Adipose tissue (tissue), 3 donors: ENCODE measurements around the gene PDGFA. TPM values are rescaled to one million over a fixed set of nuclear protein-coding genes. Genes with fewer than 3 reads are reported as not detected.

ENCODE experiments used
- H3K27ac ChIP-seq: one replicate; pipeline ENCODE4 v1.5.1; 2013; ENCODE audit warnings: low read depth, low read length
- WGBS, 3 donors: extraction: QIAGEN DNeasy Blood & Tissue Kit; methylation state at CpG; one replicate each; pipeline ENCODE4 v1.1.7; 2013; 5-methylcytosine and 5-hydroxymethylcytosine counted together
- polyA plus RNA-seq, 3 donors: library from polyadenylated mRNA; stranded (reverse); fragments of 200-250 nt; gene quantifications; one replicate each; pipeline ENCODE4 v1.2.3, GENCODE V29; 2013
- donor health status: healthy with polysubstance abuse.
- donor health status: Bipolar disorder and iron deficiency.
- donor health status: healthy.

The PDGFA gene
- polyA plus RNA-seq, 3 donors, result 9.9 to 40.2 (median 11.7) TPM

- H3K27ac ChIP-seq, result no peak overlapping the region
Measured at GRCh38 chr7:484356-485101, 35.1 kb downstream of the PDGFA start.

GRCh38 chr7:483656-484355 is 35.8 kb downstream of the PDGFA start:
- no peak overlapping the region for H3K27ac ChIP-seq
- 60 to 75% (median 74%) methylated on average over 10 of the region's 10 CpGs for WGBS, 3 donors

More at GRCh38 chr7:484356-485101, 35.1 kb downstream of the PDGFA start:
- 67 to 76% (median 69%) methylated on average over 21 of the region's 21 CpGs for WGBS, 3 donors

- no peak overlapping the region for H3K27ac ChIP-seq
- WGBS, 3 donors, result 95 to 100% (median 96%) methylated on average over 1 of the region's 1 CpG
Measured at GRCh38 chr7:482521-483083, 37.0 kb downstream of the PDGFA start.

GRCh38 chr7:481219-481930 is 38.3 kb downstream of the PDGFA start:
- 84 to 85% (median 85%) methylated on average over 15 of the region's 15 CpGs for WGBS, 3 donors
- H3K27ac ChIP-seq, result no peak overlapping the region

GRCh38 chr7:480531-481218 is 39.0 kb downstream of the PDGFA start:
- 34 to 59% (median 55%) methylated on average over 14 of the region's 14 CpGs for WGBS, 3 donors

GRCh38 chr7:479948-480499 is 39.6 kb downstream of the PDGFA start:
- H3K27ac ChIP-seq, result no peak overlapping the region
- 76 to 78% (median 78%) methylated on average over 15 of the region's 15 CpGs for WGBS, 3 donors

More at GRCh38 chr7:480531-481218, 39.0 kb downstream of the PDGFA start:
- no peak overlapping the region for H3K27ac ChIP-seq

GRCh38 chr7:479115-479947 is 40.3 kb downstream of the PDGFA start:
- 82 to 87% (median 84%) methylated on average over 20 of the region's 20 CpGs for WGBS, 3 donors
- no peak overlapping the region for H3K27ac ChIP-seq

GRCh38 chr7:477626-478220 is 41.9 kb downstream of the PDGFA start:
- no peak overlapping the region for H3K27ac ChIP-seq
- 70 to 89% (median 70%) methylated on average over 17 of the region's 17 CpGs for WGBS, 3 donors

- 89 to 94% (median 90%) methylated on average over 33 of the region's 33 CpGs for WGBS, 3 donors
- H3K27ac ChIP-seq, result no peak overlapping the region
Measured at GRCh38 chr7:476736-477360, 42.8 kb downstream of the PDGFA start.

GRCh38 chr7:475951-476441 is 43.6 kb downstream of the PDGFA start:
- no peak overlapping the region for H3K27ac ChIP-seq
- 81 to 93% (median 85%) methylated on average over 14 to 15 of the region's 15 CpGs for WGBS, 3 donors

- no peak overlapping the region for H3K27ac ChIP-seq
- 96 to 98% (median 97%) methylated on average over 5 to 6 of the region's 7 CpGs for WGBS, 3 donors
Measured at GRCh38 chr7:475425-475728, 44.3 kb downstream of the PDGFA start.

- no peak overlapping the region for H3K27ac ChIP-seq
- WGBS, 3 donors, result 79 to 92% (median 81%) methylated on average over 23 of the region's 23 CpGs
Measured at GRCh38 chr7:474605-475424, 44.8 kb downstream of the PDGFA start.

GRCh38 chr7:473870-474604 is 45.6 kb downstream of the PDGFA start:
- WGBS, 3 donors, result 85 to 88% (median 87%) methylated on average over 14 of the region's 14 CpGs
- H3K27ac ChIP-seq, result no peak overlapping the region

- 89 to 90% (median 90%) methylated on average over 15 to 18 of the region's 18 CpGs for WGBS, 3 donors
- no peak overlapping the region for H3K27ac ChIP-seq
Measured at GRCh38 chr7:473211-473734, 46.4 kb downstream of the PDGFA start.

GRCh38 chr7:472640-472957 is 47.0 kb downstream of the PDGFA start:
- H3K27ac ChIP-seq, result no peak overlapping the region
- WGBS, 3 donors, result 92 to 98% (median 94%) methylated on average over 4 of the region's 4 CpGs
